GM13976 (cell line): ENCODE data around the gene PEAK1.

ENCODE experiments used
- DNase-seq: peaks from one replicate; pipeline ENCODE4 v3.0.0; 2012; ENCODE audit warnings: low spot score
- in situ Hi-C: fragments of 300-500 bp; cut with MboI; formaldehyde crosslinking; loops from one replicate; pipeline ENCODE4 v1.12.0; 2022; ENCODE audit warnings: low sequenced_read_pairs, mixed read lengths, inconsistent platforms; ENCODE audit not compliant: unreplicated experiment
- TF ChIP-seq, protein P1 (sequence below): IDR thresholded peaks from 2 replicates; pipeline ENCODE4 v1.5.1; 2012; ENCODE audit warnings: borderline replicate concordance, mild to moderate bottlenecking; ENCODE audit not compliant: insufficient read depth; ENCODE audit errors: extremely low read depth, missing control alignments, control extremely low read depth

Gene PEAK1

DNA sequence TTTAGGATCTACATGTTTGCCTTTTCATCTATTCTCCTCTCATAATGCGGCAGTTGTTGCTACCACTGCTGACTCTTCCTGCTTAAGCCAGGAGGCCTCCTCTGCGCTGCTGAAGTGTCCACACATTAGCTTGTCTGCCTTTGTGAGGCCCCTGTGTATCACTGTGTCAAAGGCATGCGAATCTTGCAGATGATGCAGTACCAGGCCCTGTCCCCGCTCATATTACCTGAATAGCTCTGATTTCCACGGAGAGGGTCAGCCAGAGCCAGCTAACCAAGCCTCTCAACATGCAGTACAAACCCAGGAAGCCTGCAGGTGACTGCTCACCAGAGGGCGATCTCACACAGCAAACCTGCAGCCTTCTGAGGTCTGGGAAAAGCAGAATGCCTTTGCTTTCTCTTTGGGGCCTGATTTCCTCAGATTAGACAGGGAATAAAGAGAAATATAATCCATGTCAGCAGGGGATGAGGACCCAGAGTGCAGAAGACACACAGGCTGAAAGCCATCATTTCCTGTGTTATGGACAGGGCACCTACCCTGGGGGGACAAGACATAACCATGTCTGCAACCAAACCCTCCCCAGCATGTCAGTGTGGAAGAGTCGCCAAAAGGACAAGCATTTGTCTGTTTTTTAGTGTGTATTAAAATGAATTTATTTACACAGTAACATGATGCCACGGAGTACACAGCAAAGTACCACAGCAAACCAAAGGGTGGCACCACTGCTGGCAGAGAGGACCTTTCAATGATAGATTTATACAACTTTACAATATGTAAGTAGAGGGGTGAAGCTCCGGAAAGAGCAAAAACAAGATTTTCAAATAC lies 312.2 kb downstream of the PEAK1 start:
- in situ Hi-C loops: no loop called here
- DNase-seq: peak; percentile 64
- TF ChIP-seq, protein P1, sequence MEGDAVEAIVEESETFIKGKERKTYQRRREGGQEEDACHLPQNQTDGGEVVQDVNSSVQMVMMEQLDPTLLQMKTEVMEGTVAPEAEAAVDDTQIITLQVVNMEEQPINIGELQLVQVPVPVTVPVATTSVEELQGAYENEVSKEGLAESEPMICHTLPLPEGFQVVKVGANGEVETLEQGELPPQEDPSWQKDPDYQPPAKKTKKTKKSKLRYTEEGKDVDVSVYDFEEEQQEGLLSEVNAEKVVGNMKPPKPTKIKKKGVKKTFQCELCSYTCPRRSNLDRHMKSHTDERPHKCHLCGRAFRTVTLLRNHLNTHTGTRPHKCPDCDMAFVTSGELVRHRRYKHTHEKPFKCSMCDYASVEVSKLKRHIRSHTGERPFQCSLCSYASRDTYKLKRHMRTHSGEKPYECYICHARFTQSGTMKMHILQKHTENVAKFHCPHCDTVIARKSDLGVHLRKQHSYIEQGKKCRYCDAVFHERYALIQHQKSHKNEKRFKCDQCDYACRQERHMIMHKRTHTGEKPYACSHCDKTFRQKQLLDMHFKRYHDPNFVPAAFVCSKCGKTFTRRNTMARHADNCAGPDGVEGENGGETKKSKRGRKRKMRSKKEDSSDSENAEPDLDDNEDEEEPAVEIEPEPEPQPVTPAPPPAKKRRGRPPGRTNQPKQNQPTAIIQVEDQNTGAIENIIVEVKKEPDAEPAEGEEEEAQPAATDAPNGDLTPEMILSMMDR: peak; percentile 75

- DNase-seq: no peak
- TF ChIP-seq, protein P1: no peak
- in situ Hi-C loops: no loop called here
Observed at GRCh38 chr15:77107068-77107467, 312.8 kb downstream of the PEAK1 start.

DNA sequence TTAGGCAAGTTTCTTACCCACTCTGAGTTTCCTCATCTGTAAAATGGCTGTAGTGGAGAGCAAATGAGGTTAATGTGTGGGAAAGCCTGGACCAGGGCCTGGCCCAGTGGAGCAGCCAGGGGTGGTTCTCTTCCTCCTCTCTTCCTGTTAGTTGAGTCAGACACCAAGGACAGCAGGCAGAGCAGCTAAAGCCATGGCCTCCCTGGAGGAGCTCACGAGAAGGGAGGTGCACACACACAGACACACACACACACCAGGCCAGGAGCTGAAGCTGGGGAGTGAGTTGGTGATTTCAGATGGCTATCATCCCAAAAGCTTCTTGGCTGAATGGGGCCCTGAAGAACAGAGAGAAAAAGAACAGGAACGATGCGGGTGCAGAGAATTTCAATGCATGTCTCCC lies 315.7 kb downstream of the PEAK1 start:
- in situ Hi-C loops: no loop called here
- no peak for DNase-seq
- TF ChIP-seq, protein P1: no peak

GRCh38 chr15:77099741-77100463 lies 320.0 kb downstream of the PEAK1 start:
- no peak for DNase-seq
- TF ChIP-seq, protein P1: no peak
- in situ Hi-C loops: no loop called here

DNA sequence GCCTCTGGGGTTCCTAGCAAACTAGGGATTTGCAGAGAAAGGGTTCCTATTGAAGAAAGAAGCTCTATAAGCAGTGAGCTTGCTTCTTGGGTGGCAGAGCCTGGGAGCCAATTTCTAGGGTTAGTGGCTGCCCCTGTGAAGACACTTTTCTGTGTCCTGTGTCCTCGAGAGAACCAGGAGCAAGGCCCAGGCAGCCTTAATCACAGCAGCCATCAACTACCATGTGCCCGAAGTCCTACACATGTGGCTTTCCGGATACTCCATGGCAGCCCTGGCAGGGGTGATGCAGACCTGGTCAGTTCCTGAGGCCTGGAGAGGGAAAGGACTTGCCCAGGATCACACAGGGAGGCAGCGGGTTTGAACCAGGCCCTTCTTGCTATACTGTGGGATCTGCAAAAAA lies 321.3 kb downstream of the PEAK1 start:
- in situ Hi-C loops: no loop called here
- no peak for DNase-seq
- TF ChIP-seq, protein P1: no peak

- no peak for DNase-seq
- TF ChIP-seq, protein P1: no peak
- in situ Hi-C loops: no loop called here
Observed at GRCh38 chr15:77097921-77098320, 322.0 kb downstream of the PEAK1 start.
